Measurements from ENCODE around the gene KLHDC8A. TPM values are rescaled to one million over a fixed set of nuclear protein-coding genes. Genes with fewer than 3 reads are reported as not detected.

Gene KLHDC8A
- total RNA-seq, 2 experiments from 2014 or later, result not detected

DNA sequence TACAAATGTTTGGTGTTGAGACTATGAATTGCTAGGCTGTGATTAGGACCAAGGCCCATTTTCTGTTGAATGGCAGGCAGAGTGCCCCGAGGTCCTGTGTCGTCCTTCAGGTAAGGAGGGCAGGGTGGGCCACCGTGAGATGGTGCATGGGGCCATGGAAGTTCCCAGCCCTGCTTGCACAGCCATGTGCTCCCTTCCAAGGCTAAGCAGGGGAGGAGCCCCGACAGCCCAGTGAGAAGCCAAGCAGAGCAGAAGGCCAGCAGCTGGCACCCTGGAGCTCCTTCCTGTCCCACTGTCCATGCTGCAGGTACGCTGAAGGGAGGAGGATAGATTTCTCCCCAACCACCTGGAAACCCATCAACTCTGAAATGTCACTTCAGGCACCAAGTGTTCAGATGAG is 27.0 kb downstream of the KLHDC8A start:
- no peaks in the 10 kb centered on the region for H3K9me3 Mint-ChIP-seq
- ChIA-PET POLR2A (interaction anchor here (0.7 to 1.2 kb wide), 4 partner anchors 8 to 180 kb away, joined by 3 read pairs; partner anchors contain the start of gene NUAK2), CTCF (interaction anchor here (1.2 to 29.5 kb wide), 7 partner anchors 10 to 341 kb away, joined by 3 to 1285 read pairs (median 4); no protein-coding TSS in a partner anchor)
- DNase-seq, result no peak
- peaks cover 7% of the 10 kb centered on the region for H3K4me1 Mint-ChIP-seq (ENCODE audit: low read depth)
- no peak overlapping the region for H3K4me3 Mint-ChIP-seq
- intact Hi-C loops (cut with micrococcal nuclease), result no loop called here
- H3K36me3 Mint-ChIP-seq (ENCODE audit: low read depth), result no peaks in the 10 kb centered on the region
- peaks cover 2% of the 10 kb centered on the region for H3K27me3 Mint-ChIP-seq
- no peak overlapping the region for H3K27ac Mint-ChIP-seq
- TF ChIP-seq, protein P1, sequence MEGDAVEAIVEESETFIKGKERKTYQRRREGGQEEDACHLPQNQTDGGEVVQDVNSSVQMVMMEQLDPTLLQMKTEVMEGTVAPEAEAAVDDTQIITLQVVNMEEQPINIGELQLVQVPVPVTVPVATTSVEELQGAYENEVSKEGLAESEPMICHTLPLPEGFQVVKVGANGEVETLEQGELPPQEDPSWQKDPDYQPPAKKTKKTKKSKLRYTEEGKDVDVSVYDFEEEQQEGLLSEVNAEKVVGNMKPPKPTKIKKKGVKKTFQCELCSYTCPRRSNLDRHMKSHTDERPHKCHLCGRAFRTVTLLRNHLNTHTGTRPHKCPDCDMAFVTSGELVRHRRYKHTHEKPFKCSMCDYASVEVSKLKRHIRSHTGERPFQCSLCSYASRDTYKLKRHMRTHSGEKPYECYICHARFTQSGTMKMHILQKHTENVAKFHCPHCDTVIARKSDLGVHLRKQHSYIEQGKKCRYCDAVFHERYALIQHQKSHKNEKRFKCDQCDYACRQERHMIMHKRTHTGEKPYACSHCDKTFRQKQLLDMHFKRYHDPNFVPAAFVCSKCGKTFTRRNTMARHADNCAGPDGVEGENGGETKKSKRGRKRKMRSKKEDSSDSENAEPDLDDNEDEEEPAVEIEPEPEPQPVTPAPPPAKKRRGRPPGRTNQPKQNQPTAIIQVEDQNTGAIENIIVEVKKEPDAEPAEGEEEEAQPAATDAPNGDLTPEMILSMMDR (IDR thresholded peaks at IDR 0.05), result no peak
- no peak for ATAC-seq

DNA sequence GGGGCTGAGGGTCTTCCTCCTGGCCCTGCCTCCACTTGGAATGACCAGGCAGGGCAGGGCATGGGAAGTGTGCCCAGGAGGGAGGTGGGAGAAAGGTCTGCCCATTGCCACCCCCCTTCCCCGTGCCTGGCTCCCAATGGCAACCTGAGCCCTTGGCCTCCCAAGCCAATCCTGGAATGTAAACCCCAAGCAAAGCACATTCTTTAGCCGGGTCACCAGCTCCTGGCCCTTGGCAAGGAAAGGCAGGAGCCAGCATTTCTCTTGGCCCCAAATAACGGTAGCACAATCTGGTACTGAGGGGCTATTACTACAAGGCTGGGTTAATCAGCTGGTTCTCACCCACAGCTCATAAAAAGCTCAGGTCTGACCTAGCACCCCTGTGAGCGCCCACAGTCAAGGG is 28.2 kb downstream of the KLHDC8A start:
- ATAC-seq (no peak), DNase-seq (no peak)
- Mint-ChIP-seq H3K36me3 (ENCODE audit: low read depth) (no peaks in the 10 kb centered on the region), H3K9me3 (no peaks in the 10 kb centered on the region), H3K4me1 (ENCODE audit: low read depth) (peaks cover 14% of the 10 kb centered on the region), H3K4me3 (no peak overlapping the region), H3K27me3 (peaks cover under 1% of the 10 kb centered on the region), H3K27ac (no peak overlapping the region)
- CTCF ChIA-PET, result interaction anchor here (29.5 kb wide), 1 partner anchor 49 kb away, joined by 1285 read pairs; no protein-coding TSS in a partner anchor
- TF ChIP-seq, protein P1 (IDR thresholded peaks at IDR 0.05), result no peak
- POLR2A ChIA-PET, result interaction anchor here (0.9 to 1.1 kb wide), 2 partner anchors 11 to 58 kb away, joined by 3 read pairs; no protein-coding TSS in a partner anchor
- intact Hi-C loops (cut with micrococcal nuclease), result no loop called here

DNA sequence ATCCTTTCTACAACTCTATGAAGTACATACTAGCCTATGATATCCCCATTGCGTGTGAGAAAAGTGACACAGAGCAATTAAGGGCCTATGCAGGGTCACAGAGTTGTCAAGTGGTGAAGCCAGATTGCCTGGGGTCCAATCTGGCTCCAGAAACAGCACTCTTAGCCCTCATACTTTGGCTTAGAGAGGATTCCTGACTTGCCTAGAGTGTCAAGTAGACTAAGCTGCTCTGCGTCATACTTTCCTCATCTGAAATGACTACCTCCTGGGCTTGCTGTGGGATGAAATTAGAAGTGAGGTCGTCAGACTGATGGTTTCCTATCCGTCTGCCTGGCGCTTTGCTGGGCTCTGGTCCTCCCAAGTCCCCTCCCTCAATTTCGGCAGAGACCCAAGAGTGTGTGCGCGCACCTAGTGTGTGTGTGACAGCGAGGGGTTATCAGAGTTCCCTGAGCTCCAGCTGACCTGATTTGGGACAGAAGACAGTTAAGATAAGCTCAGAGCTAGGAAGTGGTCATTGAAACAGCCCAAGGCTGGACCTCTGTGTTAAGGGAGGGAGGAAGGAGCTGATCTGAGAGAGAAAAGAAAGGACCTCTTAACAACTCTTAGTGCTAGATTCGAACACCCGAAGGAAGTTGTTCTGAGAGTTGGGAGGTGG is 29.8 kb downstream of the KLHDC8A start:
- no peak for ATAC-seq
- no peaks in the 10 kb centered on the region for H3K27me3 Mint-ChIP-seq
- H3K36me3 Mint-ChIP-seq (ENCODE audit: low read depth), result no peaks in the 10 kb centered on the region
- ChIA-PET POLR2A (no interaction called here), CTCF (interaction anchor here (0.8 to 29.5 kb wide), 3 partner anchors 9 to 197 kb away, joined by 3 to 1285 read pairs (median 52); no protein-coding TSS in a partner anchor)
- intact Hi-C loops (cut with micrococcal nuclease), result no loop called here
- no peak overlapping the region for H3K27ac Mint-ChIP-seq
- TF ChIP-seq, protein P1 (IDR thresholded peaks at IDR 0.05), result no peak
- H3K4me3 Mint-ChIP-seq, result no peak overlapping the region
- peaks cover 18% of the 10 kb centered on the region for H3K4me1 Mint-ChIP-seq (ENCODE audit: low read depth)
- no peaks in the 10 kb centered on the region for H3K9me3 Mint-ChIP-seq
- no peak for DNase-seq

DNA sequence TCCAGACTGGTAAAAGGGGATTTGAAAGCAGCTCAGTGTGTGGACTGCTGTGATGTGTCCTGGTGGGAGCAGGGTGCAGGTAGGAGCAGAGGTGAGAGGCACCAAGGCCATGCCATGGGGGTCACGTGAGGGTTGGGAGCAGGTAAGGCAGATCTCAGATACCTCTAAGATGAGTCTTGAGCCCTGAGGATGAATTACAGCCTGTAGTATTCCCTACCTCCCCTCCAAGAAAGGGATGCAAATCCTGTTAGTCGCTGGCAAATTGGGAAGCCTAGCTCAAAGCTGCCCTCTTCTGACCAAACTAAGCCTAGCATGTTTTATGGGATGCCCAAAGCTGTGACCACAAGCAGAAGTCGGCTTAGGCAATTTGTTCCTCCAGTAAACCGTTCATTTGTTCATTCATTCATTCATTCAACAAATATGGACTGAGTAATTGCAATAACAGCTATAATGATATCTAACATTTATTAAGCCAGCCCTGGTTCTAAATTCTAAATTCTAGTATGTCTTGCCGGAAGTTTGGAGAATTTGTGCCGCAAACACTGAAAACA is 31.3 kb downstream of the KLHDC8A start:
- no peaks in the 10 kb centered on the region for H3K9me3 Mint-ChIP-seq
- H3K4me3 Mint-ChIP-seq, result no peak overlapping the region
- TF ChIP-seq, protein P1 (IDR thresholded peaks at IDR 0.05), result peak; percentile 84
- no peak overlapping the region for H3K27ac Mint-ChIP-seq
- no peaks in the 10 kb centered on the region for H3K36me3 Mint-ChIP-seq (ENCODE audit: low read depth)
- ATAC-seq (peak; percentile 35), DNase-seq (peak; percentile 64)
- intact Hi-C loops (cut with micrococcal nuclease), result loop anchor here (1.0 kb wide), 1 partner anchor 52 kb away; no protein-coding TSS in a partner anchor
- H3K27me3 Mint-ChIP-seq, result no peaks in the 10 kb centered on the region
- POLR2A ChIA-PET, result interaction anchor here (0.9 to 14.6 kb wide), 8 partner anchors 11 to 163 kb away, joined by 3 to 158 read pairs (median 4); no protein-coding TSS in a partner anchor
- peaks cover 21% of the 10 kb centered on the region for H3K4me1 Mint-ChIP-seq (ENCODE audit: low read depth)
- CTCF ChIA-PET, result interaction anchor here (0.6 to 29.5 kb wide), 37 partner anchors 8 to 516 kb away, joined by 3 to 1285 read pairs (median 4); no protein-coding TSS in a partner anchor

Data from activated CD8-positive, alpha-beta T cell treated with anti-CD3 and anti-CD28 coated beads for 36 hours (primary cell).